HEK293T (cell line): ENCODE results near the gene MACROD2.

Experiments
- BHLHE40 ChIP-seq: fragments of 450-650 bp; IDR thresholded peaks from 2 replicates; pipeline ENCODE4 v1.6.1; 2016; ENCODE audit warnings: mild to moderate bottlenecking, moderate library complexity, borderline replicate concordance
- L3MBTL2 ChIP-seq: fragments of 450-650 bp; conservative IDR thresholded peaks from 2 replicates; pipeline ENCODE4 v1.6.1; 2016; ENCODE audit warnings: mild to moderate bottlenecking
- SP1 ChIP-seq: fragments of 450-650 bp; IDR thresholded peaks from 2 replicates; pipeline ENCODE4 v1.6.1; 2017

DNA sequence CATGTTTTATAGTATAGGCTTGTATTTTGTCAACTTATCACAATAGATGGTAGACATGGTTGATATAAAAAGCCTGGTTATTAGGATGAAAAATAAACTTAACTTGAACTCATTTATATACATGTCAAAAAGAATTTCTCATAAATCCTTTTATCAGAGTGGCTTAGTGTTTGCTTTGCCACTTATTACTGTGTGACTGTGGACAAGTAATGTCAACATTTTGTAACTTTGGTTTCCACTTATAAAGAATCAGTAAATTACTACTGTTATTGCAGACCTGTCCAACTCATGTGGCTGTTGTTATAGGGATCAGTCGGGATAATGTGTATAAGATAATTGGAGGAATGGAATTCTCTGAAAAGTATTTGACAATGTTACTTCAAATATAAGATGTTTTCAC lies 1236.9 kb downstream of the MACROD2 start:
- TF ChIP-seq BHLHE40 (no peak), L3MBTL2 (no peak), SP1 (no peak)
